ENCODE data around the gene SLC44A4.

DNA sequence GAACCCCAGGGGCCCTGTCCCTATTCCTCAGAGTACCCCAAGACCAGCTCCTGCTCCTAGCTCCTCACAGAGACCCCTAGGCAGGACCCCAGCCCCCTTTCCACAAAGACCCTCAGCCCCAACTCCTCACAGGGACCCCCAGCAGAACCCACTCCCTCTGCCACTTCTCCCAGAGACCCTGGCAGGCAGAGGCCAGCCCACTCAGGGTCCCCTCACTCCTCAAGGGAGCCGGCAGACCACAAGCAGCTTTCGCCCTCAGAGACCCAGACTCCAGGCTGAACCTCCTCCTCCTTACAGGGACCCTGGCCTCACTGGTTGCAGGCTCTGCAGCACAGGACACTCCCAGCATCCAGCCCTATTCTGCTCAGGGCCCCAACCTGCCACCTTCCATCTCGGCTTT lies 575 bp downstream of the SLC44A4 start:
- TF ChIP-seq, protein P1, sequence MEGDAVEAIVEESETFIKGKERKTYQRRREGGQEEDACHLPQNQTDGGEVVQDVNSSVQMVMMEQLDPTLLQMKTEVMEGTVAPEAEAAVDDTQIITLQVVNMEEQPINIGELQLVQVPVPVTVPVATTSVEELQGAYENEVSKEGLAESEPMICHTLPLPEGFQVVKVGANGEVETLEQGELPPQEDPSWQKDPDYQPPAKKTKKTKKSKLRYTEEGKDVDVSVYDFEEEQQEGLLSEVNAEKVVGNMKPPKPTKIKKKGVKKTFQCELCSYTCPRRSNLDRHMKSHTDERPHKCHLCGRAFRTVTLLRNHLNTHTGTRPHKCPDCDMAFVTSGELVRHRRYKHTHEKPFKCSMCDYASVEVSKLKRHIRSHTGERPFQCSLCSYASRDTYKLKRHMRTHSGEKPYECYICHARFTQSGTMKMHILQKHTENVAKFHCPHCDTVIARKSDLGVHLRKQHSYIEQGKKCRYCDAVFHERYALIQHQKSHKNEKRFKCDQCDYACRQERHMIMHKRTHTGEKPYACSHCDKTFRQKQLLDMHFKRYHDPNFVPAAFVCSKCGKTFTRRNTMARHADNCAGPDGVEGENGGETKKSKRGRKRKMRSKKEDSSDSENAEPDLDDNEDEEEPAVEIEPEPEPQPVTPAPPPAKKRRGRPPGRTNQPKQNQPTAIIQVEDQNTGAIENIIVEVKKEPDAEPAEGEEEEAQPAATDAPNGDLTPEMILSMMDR (IDR thresholded peaks at IDR 0.05; ENCODE audit: low read depth, low read length): no peak
- no peak for TF ChIP-seq EZH2phosphoT487 (IDR thresholded peaks at IDR 0.05; ENCODE audit: low read depth)

All from OCI-LY3 (cell line).